ENCODE results near the gene SLC6A9. TPM values are rescaled to one million over a fixed set of nuclear protein-coding genes. Genes with fewer than 3 reads are reported as not detected.

SLC6A9 gene
- total RNA-seq, 2 experiments from 2014 or later = 8.2 to 21.8 TPM

DNA sequence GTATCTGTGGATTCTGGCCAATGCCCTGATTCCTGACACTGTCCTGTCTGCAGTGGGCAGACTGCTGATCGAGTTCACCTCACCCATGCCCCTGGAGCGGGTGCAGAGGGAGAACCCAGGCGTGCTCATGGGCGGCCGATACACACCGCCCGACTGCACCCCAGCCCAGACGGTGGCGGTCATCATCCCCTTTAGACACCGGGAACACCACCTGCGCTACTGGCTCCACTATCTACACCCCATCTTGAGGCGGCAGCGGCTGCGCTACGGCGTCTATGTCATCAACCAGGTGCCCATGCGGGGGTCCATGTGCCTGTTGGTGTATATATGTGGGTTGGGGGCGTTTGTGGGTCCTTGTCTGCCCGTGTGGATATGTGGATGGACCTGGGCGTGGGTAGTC is 49.6 kb downstream of the SLC6A9 start:
- Histone ChIP-seq H4K20me1 (ENCODE audit: insufficient read depth, low read length) (no peaks in the 10 kb centered on the region), H3K4me3 (ENCODE audit: low read depth, low read length, poor library complexity, severe bottlenecking) (no peak overlapping the region), H3K9me2 (ENCODE audit: insufficient read depth, low read length) (no peaks in the 10 kb centered on the region), H3K79me2 (ENCODE audit: insufficient read depth, low read depth, low read length) (no peaks in the 10 kb centered on the region), H3K4me2 (ENCODE audit: low read length) (no peak overlapping the region), H2AFZ (ENCODE audit: low read length) (no peak overlapping the region), H3K4me1 (ENCODE audit: insufficient read depth, low read length, poor library complexity, severe bottlenecking) (no peaks in the 10 kb centered on the region), H3K27ac (ENCODE audit: low read depth, low read length, poor library complexity, severe bottlenecking) (no peak overlapping the region), H3K36me3 (ENCODE audit: insufficient read depth, low read length) (peaks cover 22% of the 10 kb centered on the region), H3K9me3 (ENCODE audit: low read length) (no peaks in the 10 kb centered on the region)
- POLR2A ChIA-PET = no interaction called here
- intact Hi-C loops (cut with micrococcal nuclease; ENCODE audit: unreplicated experiment) = no loop called here
- no TSS peak for BruUV-seq (replicated peaks)
- CTCF ChIA-PET (ENCODE audit: unreplicated experiment) = no interaction called here
- TF ChIP-seq EZH2phosphoT487 (IDR thresholded peaks at IDR 0.05; ENCODE audit: borderline replicate concordance, low read depth, low read length) = no peak
- TF ChIP-seq, protein P1, sequence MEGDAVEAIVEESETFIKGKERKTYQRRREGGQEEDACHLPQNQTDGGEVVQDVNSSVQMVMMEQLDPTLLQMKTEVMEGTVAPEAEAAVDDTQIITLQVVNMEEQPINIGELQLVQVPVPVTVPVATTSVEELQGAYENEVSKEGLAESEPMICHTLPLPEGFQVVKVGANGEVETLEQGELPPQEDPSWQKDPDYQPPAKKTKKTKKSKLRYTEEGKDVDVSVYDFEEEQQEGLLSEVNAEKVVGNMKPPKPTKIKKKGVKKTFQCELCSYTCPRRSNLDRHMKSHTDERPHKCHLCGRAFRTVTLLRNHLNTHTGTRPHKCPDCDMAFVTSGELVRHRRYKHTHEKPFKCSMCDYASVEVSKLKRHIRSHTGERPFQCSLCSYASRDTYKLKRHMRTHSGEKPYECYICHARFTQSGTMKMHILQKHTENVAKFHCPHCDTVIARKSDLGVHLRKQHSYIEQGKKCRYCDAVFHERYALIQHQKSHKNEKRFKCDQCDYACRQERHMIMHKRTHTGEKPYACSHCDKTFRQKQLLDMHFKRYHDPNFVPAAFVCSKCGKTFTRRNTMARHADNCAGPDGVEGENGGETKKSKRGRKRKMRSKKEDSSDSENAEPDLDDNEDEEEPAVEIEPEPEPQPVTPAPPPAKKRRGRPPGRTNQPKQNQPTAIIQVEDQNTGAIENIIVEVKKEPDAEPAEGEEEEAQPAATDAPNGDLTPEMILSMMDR (conservative IDR thresholded peaks at IDR 0.05; ENCODE audit: low read length) = no peak
- no peak for DNase-seq (ENCODE audit: low spot score)

- H2AFZ ChIP-seq (ENCODE audit: low read length) = no peak overlapping the region
- BruUV-seq (replicated peaks) = no TSS peak
- no peaks in the 10 kb centered on the region for H3K79me2 ChIP-seq (ENCODE audit: insufficient read depth, low read depth, low read length)
Measured at GRCh38 chr1:43981135-43981491, 50.1 kb downstream of the SLC6A9 start.

More at GRCh38 chr1:43981135-43981491, 50.1 kb downstream of the SLC6A9 start:
- TF ChIP-seq, protein P1 (conservative IDR thresholded peaks at IDR 0.05; ENCODE audit: low read length) = no peak
- TF ChIP-seq EZH2phosphoT487 (IDR thresholded peaks at IDR 0.05; ENCODE audit: borderline replicate concordance, low read depth, low read length) = no peak
- Histone ChIP-seq H3K36me3 (ENCODE audit: insufficient read depth, low read length) (peaks cover 27% of the 10 kb centered on the region), H3K27ac (ENCODE audit: low read depth, low read length, poor library complexity, severe bottlenecking) (no peak overlapping the region), H3K9me2 (ENCODE audit: insufficient read depth, low read length) (no peaks in the 10 kb centered on the region), H3K9me3 (ENCODE audit: low read length) (no peaks in the 10 kb centered on the region), H3K4me2 (ENCODE audit: low read length) (no peak overlapping the region), H4K20me1 (ENCODE audit: insufficient read depth, low read length) (0 out of 2 replicates have a peak, but pooled peaks cover 4% of the 10 kb centered on the region), H3K4me1 (ENCODE audit: insufficient read depth, low read length, poor library complexity, severe bottlenecking) (peaks cover 3% of the 10 kb centered on the region), H3K4me3 (ENCODE audit: low read depth, low read length, poor library complexity, severe bottlenecking) (no peak overlapping the region)
- ChIA-PET POLR2A (no interaction called here), CTCF (ENCODE audit: unreplicated experiment) (no interaction called here)
- intact Hi-C loops (cut with micrococcal nuclease; ENCODE audit: unreplicated experiment) = no loop called here
- no peak for DNase-seq (ENCODE audit: low spot score)
